LNCAP (cell line): ENCODE measurements around the gene VEGFA.

Experiments
- CTCF ChIP-seq: fragments of 450-650 bp; IDR thresholded peaks from 2 replicates; pipeline ENCODE4 v1.5.1; 2017; ENCODE audit warnings: mild to moderate bottlenecking

Gene VEGFA

DNA sequence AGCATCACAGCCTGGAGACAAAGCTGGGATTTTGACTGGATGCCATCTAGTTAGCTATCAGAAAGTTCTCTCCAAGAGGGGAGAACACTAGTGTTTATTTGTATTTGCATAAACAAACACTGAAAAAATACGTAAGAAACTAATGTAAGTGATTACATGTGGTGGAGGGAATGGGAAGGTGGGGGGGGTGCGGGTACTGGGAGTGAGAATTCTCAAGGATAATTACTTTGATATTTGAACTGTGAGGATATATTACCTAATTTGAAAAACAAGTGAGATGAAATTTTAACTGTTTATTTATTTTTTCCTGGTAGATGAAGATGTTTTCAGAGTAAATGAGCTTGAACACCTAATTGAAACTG lies 54.7 kb downstream of the VEGFA start:
- TF ChIP-seq CTCF, result no peak

GRCh38 chr6:43825187-43826115 lies 55.4 kb downstream of the VEGFA start:
- TF ChIP-seq CTCF, result no peak

GRCh38 chr6:43826730-43827129 lies 56.7 kb downstream of the VEGFA start:
- TF ChIP-seq CTCF, result no peak

GRCh38 chr6:43827898-43828297 lies 57.9 kb downstream of the VEGFA start:
- TF ChIP-seq CTCF, result no peak

- no peak for TF ChIP-seq CTCF
These were observed 58.7 kb downstream of the VEGFA start for GRCh38 chr6:43828711-43829110.

DNA sequence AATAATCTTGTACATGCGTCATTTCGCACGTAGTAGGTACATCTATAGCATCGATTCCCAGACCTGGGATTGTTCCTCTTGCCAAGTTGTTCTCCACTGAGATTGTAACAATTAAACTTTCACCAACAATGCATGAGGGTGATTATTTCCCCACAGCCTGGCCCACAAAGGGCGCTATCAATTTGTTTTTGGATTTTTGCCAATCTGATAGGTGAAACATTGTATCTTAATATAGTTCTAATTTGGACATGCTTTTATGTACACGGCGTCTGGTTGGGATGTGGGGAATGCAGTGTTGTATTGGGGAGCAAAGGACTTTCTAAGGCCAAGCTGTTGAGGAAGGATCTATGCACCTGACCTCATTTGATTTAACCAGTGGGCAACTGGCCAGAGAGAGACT lies 59.5 kb downstream of the VEGFA start:
- TF ChIP-seq CTCF, result no peak

GRCh38 chr6:43830775-43831174 lies 60.8 kb downstream of the VEGFA start:
- no peak for TF ChIP-seq CTCF
